ENCODE data around the gene GRID1.
A peak's percentile ranks its signal among the peaks of the same experiment; 100 is the strongest.
"Not testable (repeated sequence)": the region's sequence is repeated elsewhere in the genome, so short reads cannot be mapped to it uniquely, and the experiment has no call there.

Gene GRID1

GRCh38 chr10:86391986-86392722, 25.6 kb upstream of the GRID1 start:
- DNase-seq: no peak

GRCh38 chr10:86391236-86391840, 24.7 kb upstream of the GRID1 start:
- no peak for DNase-seq

- no peak for DNase-seq
Observed at GRCh38 chr10:86390337-86391120, 23.9 kb upstream of the GRID1 start.

GRCh38 chr10:86389441-86390193, 23.0 kb upstream of the GRID1 start:
- no peak for DNase-seq

- DNase-seq: not testable (repeated sequence)
Observed at GRCh38 chr10:86389109-86389440, 22.5 kb upstream of the GRID1 start.

GRCh38 chr10:86388119-86388704, 21.6 kb upstream of the GRID1 start:
- no peak for DNase-seq

GRCh38 chr10:86387178-86387794, 20.7 kb upstream of the GRID1 start:
- DNase-seq: no peak

- no peak for DNase-seq
Observed at GRCh38 chr10:86385806-86386205, 19.2 kb upstream of the GRID1 start.

GRCh38 chr10:86377797-86378146, 11.2 kb upstream of the GRID1 start:
- no peak for DNase-seq

- DNase-seq: peak; percentile 25 to 82
Observed at GRCh38 chr10:86376852-86377796, 10.5 kb upstream of the GRID1 start.

- no peak for DNase-seq
Observed at GRCh38 chr10:86376403-86376802, 9.8 kb upstream of the GRID1 start.

- no peak for DNase-seq
Observed at GRCh38 chr10:86375204-86375603, 8.6 kb upstream of the GRID1 start.

GRCh38 chr10:86374664-86375063, 8.1 kb upstream of the GRID1 start:
- no peak for DNase-seq

- no peak for DNase-seq
Observed at GRCh38 chr10:86373828-86374227, 7.2 kb upstream of the GRID1 start.

- no peak for DNase-seq
Observed at GRCh38 chr10:86373251-86373650, 6.7 kb upstream of the GRID1 start.

- no peak for DNase-seq
Observed at GRCh38 chr10:86372784-86373239, 6.2 kb upstream of the GRID1 start.

- no peak for DNase-seq
Observed at GRCh38 chr10:86372119-86372783, 5.7 kb upstream of the GRID1 start.

GRCh38 chr10:86371691-86372090, 5.1 kb upstream of the GRID1 start:
- no peak for DNase-seq

- no peak for DNase-seq
Observed at GRCh38 chr10:86371116-86371515, 4.5 kb upstream of the GRID1 start.

GRCh38 chr10:86370006-86370585, 3.5 kb upstream of the GRID1 start:
- no peak for DNase-seq

All from inflammatory macrophage treated with lipopolysaccharide for 1 hour (primary cell).